ENCODE measurements around the gene MATR3.

GRCh38 chr5:139335811-139336210 is 42.3 kb downstream of the MATR3 start:
- TF ChIP-seq, protein P1, sequence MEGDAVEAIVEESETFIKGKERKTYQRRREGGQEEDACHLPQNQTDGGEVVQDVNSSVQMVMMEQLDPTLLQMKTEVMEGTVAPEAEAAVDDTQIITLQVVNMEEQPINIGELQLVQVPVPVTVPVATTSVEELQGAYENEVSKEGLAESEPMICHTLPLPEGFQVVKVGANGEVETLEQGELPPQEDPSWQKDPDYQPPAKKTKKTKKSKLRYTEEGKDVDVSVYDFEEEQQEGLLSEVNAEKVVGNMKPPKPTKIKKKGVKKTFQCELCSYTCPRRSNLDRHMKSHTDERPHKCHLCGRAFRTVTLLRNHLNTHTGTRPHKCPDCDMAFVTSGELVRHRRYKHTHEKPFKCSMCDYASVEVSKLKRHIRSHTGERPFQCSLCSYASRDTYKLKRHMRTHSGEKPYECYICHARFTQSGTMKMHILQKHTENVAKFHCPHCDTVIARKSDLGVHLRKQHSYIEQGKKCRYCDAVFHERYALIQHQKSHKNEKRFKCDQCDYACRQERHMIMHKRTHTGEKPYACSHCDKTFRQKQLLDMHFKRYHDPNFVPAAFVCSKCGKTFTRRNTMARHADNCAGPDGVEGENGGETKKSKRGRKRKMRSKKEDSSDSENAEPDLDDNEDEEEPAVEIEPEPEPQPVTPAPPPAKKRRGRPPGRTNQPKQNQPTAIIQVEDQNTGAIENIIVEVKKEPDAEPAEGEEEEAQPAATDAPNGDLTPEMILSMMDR (IDR thresholded peaks at IDR 0.05): no peak
- no peak for TF ChIP-seq POLR2A (IDR thresholded peaks at IDR 0.05)
- no peak for TF ChIP-seq EP300 (IDR thresholded peaks at IDR 0.05)
